Endothelial cell of umbilical vein (primary cell): ENCODE results near the gene AFTPH.

Source experiments
- CTCF ChIP-seq, 2 donors: IDR thresholded peaks; 1 replicate in 1 of 2; 2 replicates in 1 of 2; pipeline ENCODE4 v1.5.1; 2011; ENCODE audit warnings: low read length in 2 of 2, mild to moderate bottlenecking in 2 of 2, moderate library complexity in 2 of 2, control low read depth in 1 of 2, inconsistent platforms in 1 of 2, low read depth in 1 of 2; ENCODE audit not compliant: insufficient read depth in 1 of 2; ENCODE audit errors: extremely low read depth in 1 of 2
- POLR2A ChIP-seq: IDR thresholded peaks from 2 replicates; pipeline ENCODE4 v1.6.1; 2012; ENCODE audit warnings: low read depth, mild to moderate bottlenecking, control low read depth, low read length

GRCh38 chr2:64474636-64475035 is 49.5 kb upstream of the AFTPH start:
- TF ChIP-seq CTCF (IDR thresholded peaks at IDR 0.05; ENCODE audit: extremely low read depth in 1 of 2, insufficient read depth in 1 of 2, low read depth in 1 of 2, low read length in 2 of 2) (no peak), POLR2A (no peak)
